GM12892 (cell line): ENCODE measurements around the gene RBM4.
"Not testable (repeated sequence)": the region's sequence is repeated elsewhere in the genome, so short reads cannot be mapped to it uniquely, and the experiment has no call there.

Experiments used
- POLR2A ChIP-seq: IDR thresholded peaks from 2 replicates; pipeline ENCODE4 v1.6.1; 2011; ENCODE audit warnings: low read depth, low read length, control low read depth
- TAF1 ChIP-seq: IDR thresholded peaks from 2 replicates; pipeline ENCODE4 v1.6.1; 2011; ENCODE audit warnings: low read depth, mild to moderate bottlenecking, control low read depth, low read length, borderline replicate concordance

DNA sequence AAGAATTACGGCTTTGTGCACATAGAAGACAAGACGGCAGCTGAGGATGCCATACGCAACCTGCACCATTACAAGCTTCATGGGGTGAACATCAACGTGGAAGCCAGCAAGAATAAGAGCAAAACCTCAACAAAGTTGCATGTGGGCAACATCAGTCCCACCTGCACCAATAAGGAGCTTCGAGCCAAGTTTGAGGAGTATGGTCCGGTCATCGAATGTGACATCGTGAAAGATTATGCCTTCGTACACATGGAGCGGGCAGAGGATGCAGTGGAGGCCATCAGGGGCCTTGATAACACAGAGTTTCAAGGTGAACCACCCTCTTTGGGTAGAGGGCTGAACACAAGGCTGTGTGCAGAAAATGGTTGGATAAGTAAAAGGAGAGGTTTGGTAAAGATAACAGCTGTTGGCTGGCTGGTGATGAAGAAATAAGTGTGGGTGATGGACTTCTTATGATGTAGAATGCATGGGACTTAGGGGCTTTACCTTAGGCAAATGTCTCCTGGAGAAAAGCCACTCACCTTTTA lies 1.4 kb downstream of the RBM4 start:
- not testable (repeated sequence) for TF ChIP-seq TAF1, POLR2A
